ENCODE data around the gene ELMOD1.

The ELMOD1 gene

DNA sequence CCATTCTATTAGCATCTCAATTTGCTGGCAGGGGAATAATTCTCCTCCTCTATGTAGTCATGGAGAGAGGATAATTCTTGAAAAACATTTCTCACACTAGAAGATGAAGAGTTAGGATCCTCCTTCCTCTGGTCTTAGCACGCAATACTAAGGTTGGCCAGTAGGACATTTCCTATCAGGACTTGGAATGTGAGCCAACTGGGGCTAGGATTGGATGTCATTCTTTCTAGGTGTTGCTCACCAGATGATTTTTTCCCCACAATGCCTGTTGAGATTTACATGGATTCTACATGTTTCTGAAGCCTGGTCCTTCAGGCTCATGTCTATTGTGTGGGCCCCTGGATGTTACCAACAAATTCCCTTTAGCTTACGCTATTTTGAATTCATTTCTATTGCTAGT, 92.9 kb downstream of the ELMOD1 start:
- no peak overlapping the region for H3K4me3 ChIP-seq (ENCODE audit: low read depth, low read length)

DNA sequence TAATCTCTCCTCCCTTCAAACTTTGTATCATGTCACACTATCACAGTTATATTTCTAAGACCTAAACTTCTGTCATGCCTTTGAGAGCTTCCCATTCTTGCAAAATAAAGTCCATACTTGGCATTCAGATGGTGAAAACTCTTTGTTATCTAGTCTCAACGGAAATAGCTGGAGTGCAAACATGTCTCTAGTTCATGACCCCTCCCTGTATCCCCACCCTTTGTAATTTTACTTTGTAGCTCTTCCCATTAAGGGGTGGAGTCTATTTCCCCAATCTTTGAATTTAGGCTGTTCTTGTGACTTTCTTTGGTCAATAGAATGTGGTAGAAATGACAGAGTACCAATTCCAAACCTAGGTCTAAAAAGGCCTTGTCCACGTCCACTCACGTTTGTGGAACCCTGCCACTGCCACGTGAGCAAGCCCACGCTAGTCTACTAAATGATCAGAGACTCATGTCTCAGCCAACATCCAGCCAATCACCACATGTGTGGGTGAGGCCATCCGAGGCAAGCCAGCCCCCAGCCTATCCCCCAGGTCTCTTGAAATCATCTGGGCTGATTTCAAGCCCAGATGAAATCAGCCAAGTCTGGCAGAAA, 97.5 kb downstream of the ELMOD1 start:
- H3K4me3 ChIP-seq (ENCODE audit: low read depth, low read length), result no peak overlapping the region

- H3K4me3 ChIP-seq (ENCODE audit: low read depth, low read length), result no peak overlapping the region
These were observed 98.6 kb downstream of the ELMOD1 start for GRCh38 chr11:107689317-107690202.

DNA sequence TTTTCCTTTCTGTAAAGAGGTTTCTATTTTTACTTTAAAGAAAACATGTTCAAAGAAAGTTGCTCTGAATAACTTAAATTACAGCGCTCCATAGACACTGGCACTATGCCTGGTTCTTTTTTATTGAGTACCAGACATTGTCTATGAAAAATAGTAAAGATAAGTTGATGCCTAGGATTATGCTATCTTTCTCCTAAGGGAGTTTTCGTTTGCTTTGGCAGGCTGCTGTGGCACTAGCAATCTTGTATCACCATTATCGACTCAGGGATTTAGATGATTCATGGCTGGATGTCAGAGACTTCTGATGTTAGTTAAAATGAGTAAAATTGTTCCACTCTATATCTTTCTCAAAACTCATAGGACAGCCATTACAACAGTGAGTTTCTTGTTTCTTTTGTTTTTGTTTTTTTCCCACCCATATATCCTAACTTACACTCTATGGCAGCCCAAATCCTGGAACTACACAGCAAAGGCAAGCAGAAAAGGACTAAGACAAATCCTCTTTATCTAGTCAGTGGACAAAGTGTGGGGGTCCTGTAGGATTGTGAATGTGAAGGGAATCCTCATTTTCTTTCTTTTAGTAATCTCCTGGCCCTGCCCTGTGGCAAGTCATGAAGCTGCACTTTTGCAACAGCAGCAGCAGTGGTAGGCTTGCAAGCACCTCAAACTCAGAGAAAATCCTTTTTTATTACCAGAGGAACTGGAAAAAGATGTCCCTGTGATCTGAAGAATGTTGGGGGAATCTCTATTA, 100.2 kb downstream of the ELMOD1 start:
- no peak overlapping the region for H3K4me3 ChIP-seq (ENCODE audit: low read depth, low read length)

DNA sequence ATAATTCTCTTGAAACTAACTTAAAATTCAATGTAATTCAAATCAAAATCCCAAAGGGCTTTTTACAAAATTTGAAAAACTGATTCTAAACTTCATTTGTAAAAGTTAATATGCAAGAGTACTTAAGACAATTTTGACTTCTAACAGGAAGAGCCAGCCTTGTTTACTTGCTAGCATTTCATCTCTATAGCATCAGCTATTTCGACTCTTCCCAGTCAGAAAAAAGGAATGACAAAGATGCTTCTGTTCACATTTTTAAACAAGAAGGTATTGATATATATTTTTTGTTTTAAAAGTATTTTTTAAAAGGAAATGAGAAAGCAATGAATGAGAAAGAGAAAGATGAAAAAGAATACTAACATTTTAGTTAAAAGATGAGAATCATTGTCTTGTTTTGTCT, 104.5 kb downstream of the ELMOD1 start:
- no peak overlapping the region for H3K4me3 ChIP-seq (ENCODE audit: low read depth, low read length)

DNA sequence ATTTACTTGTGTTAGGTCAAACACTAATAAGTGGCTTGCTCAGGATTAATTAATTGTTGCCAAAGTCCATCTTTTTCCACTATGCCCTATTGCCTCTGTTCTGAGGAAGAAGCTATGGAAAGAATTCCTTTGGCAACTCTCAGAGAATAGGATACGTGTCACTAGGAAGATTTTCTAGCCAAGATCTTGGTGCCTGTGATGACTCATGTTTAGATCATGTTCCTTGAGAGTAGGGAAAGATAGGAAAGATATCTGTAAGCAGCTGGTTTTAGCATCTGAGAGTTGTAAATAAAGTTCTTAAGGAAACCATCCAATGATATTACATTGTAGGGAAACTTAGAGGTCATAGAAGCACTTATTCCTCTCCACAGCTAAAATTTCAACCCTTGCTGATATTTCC, 105.2 kb downstream of the ELMOD1 start:
- H3K4me3 ChIP-seq (ENCODE audit: low read depth, low read length), result no peak overlapping the region

- no peak overlapping the region for H3K4me3 ChIP-seq (ENCODE audit: low read depth, low read length)
These were observed 106.3 kb downstream of the ELMOD1 start for GRCh38 chr11:107697291-107697690.

DNA sequence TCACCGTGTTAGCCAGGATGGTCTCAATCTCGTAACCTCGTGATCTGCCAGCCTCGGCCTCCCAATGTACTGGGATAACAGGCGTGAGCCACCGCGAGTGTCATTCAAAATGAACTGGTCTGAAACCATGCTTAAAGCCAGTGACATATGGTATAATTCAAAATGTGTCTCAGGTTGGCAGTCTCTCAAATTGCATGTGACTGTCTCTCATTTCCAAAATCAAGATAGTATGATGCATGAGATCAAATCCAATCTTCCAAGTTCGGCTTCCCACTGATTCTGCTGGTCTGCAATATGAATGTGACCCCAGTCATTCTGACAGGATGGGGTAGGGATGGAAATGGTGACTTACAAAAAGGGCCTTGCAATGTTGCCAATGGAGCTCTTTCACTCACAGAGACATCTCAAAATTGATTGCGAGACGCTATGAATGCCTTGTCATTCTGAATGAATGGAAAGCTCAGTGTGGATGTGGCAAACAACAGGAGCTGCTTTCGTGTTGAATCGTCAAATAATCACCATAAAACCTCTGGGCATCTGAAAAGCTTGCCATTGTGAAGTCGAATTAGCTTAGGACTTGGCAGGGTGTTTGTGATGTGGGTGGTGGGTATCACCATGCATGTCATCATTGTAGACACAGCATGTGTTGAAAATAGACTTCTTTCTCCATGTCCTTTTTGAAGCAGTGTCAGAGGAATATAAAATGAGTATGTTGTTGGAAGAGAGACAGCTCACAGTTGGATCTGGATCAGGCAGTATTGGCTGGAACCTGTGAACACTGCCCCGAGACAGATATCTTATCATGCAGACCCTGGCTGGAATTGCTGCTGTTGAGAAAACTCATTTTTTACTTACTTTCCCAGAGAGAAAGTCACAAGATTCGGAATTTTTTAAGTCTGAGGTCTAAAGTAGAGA, 108.7 kb downstream of the ELMOD1 start:
- no peak overlapping the region for H3K4me3 ChIP-seq (ENCODE audit: low read depth, low read length)

GRCh38 chr11:107702109-107702660, 111.2 kb downstream of the ELMOD1 start:
- no peak overlapping the region for H3K4me3 ChIP-seq (ENCODE audit: low read depth, low read length)

GRCh38 chr11:107702723-107703122, 111.8 kb downstream of the ELMOD1 start:
- H3K4me3 ChIP-seq (ENCODE audit: low read depth, low read length), result no peak overlapping the region

GRCh38 chr11:107704451-107704850, 113.5 kb downstream of the ELMOD1 start:
- H3K4me3 ChIP-seq (ENCODE audit: low read depth, low read length), result no peak overlapping the region

- H3K4me3 ChIP-seq (ENCODE audit: low read depth, low read length), result no peak overlapping the region
These were observed 114.1 kb downstream of the ELMOD1 start for GRCh38 chr11:107705027-107705426.

GRCh38 chr11:107706531-107706930, 115.6 kb downstream of the ELMOD1 start:
- no peak overlapping the region for H3K4me3 ChIP-seq (ENCODE audit: low read depth, low read length)

DNA sequence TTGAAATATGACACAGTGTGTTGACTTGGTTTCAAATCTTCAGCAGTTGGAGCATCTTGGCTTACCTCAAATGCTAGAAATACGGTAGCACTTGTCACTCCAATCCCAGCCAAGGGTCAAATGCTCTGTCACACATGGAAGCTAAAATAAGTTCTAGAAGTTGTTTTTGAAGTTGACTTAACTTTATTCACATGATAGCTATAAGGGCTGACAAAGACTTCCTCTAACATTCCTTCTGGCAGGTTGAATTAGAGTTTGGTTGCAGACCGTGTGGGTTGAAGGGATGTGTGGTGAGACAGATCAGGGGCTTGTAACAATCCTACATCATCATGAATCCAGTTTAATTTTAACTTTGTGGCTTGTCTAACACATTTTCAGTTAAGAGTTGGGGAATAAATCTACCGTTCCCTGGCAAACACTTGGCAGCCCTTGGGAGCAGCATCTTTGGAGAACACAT, 116.3 kb downstream of the ELMOD1 start:
- H3K4me3 ChIP-seq (ENCODE audit: low read depth, low read length), result no peak overlapping the region

GRCh38 chr11:107707807-107708206, 116.9 kb downstream of the ELMOD1 start:
- H3K4me3 ChIP-seq (ENCODE audit: low read depth, low read length), result no peak overlapping the region

GRCh38 chr11:107708792-107709191, 117.8 kb downstream of the ELMOD1 start:
- no peak overlapping the region for H3K4me3 ChIP-seq (ENCODE audit: low read depth, low read length)

DNA sequence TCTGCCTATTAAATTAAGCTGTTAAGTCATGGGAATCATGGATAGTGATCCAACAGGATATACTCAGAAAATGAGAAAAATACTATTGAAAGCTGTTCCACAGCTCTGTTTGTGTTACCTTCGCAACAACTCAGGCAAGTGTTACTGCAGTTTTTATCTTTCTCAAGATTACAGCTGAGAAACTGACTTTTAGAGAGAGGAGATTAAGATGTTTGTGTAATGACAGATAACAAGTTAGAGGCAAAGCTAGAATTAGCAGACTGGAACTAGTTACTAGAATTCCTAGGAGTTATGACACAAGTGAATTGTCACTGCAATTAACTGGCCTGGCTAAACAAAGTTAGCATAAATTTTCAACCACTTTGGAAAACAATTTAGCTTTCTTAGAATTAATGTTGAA, 119.4 kb downstream of the ELMOD1 start:
- no peak overlapping the region for H3K4me3 ChIP-seq (ENCODE audit: low read depth, low read length)

GRCh38 chr11:107711861-107712755, 121.2 kb downstream of the ELMOD1 start, which contains the start of gene SLN:
SLN (minus strand) TSS chr11:107712056.
- H3K4me3 ChIP-seq (ENCODE audit: low read depth, low read length), result no peak within 1 kb of the TSS

GRCh38 chr11:107713009-107713408, 122.1 kb downstream of the ELMOD1 start:
- H3K4me3 ChIP-seq (ENCODE audit: low read depth, low read length), result no peak overlapping the region
